Uterus (tissue), 4 donors: ENCODE results near the gene EFNA3. TPM values are rescaled to one million over a fixed set of nuclear protein-coding genes. Genes with fewer than 3 reads are reported as not detected.

Source experiments
- DNase-seq, 2 donors: peaks; one replicate each; pipeline ENCODE4 v3.0.0-alpha.2; 2019 to 2020
- H3K27ac ChIP-seq, 2 donors: fragments of 200-600 bp; sonication (generic); 1 replicate in 1 of 2; 2 replicates in 1 of 2; pipeline ENCODE4 v1.5.1; 2016 to 2018
- H3K27me3 ChIP-seq, 2 donors: fragments of 200-600 bp; sonication (generic); one replicate each; pipeline ENCODE4 v1.5.1; 2018 to 2019; ENCODE audit warnings: control low read depth in 1 of 2
- H3K36me3 ChIP-seq, 2 donors: fragments of 200-600 bp; sonication (generic); one replicate each; pipeline ENCODE4 v1.5.1; 2019; ENCODE audit warnings: control low read depth in 1 of 2
- H3K4me1 ChIP-seq, 2 donors: fragments of 200-600 bp; sonication (generic); one replicate each; pipeline ENCODE4 v1.5.1; 2018 to 2019; ENCODE audit warnings: control low read depth in 1 of 2
- H3K4me3 ChIP-seq, 2 donors: fragments of 200-600 bp; sonication (generic); 1 replicate in 1 of 2; 2 replicates in 1 of 2; pipeline ENCODE4 v1.5.1; 2018 to 2019; ENCODE audit warnings: mild to moderate bottlenecking in 1 of 2
- H3K9me3 ChIP-seq, 2 donors: fragments of 200-600 bp; sonication (generic); one replicate each; pipeline ENCODE4 v1.5.1; 2019; ENCODE audit warnings: control low read depth in 1 of 2
- CTCF ChIP-seq, 4 experiments: fragments of 200-600 bp in 2 of 4; fragments of 450-650 bp in 2 of 4; sonication (generic) in 2 of 4; IDR thresholded peaks; one replicate each; pipeline ENCODE4 v1.5.1; 2016 to 2019; ENCODE audit warnings: antibody characterized with exemption in 4 of 4, mild to moderate bottlenecking in 2 of 4, moderate library complexity in 1 of 4
- POLR2A ChIP-seq, 2 donors: fragments of 450-650 bp; IDR thresholded peaks; one replicate each; pipeline ENCODE4 v1.6.1; 2016; ENCODE audit warnings: antibody characterized with exemption in 2 of 2, mild to moderate bottlenecking in 1 of 2, moderate library complexity in 1 of 2
- intact Hi-C: fragments of 100-400 bp; cut with DNase I; formaldehyde crosslinking; loops from one replicate; pipeline ENCODE4 v1.15.1; 2023; ENCODE audit warnings: low total_unique reads
- total RNA-seq, 4 donors: library from RNA; depleted of rRNA in 3 of 4; stranded (reverse); fragments of >200 nt in 3 of 4; gene quantifications; one replicate each; pipeline versions ENCODE4 v1.1.0 to v1.2.4, GENCODE V29; 2014 to 2023
- donor health status: DM: yes; HTN: yes; CAD: no.

Gene EFNA3
- total RNA-seq, 4 donors from 2014 or later: 3.2 to 7.6 (median 3.3) TPM; not detected in 1

GRCh38 chr1:155092131-155092530 lies 13.5 kb downstream of the EFNA3 start:
- TF ChIP-seq CTCF (IDR thresholded peaks at IDR 0.05): no peak
- no peak for TF ChIP-seq POLR2A (IDR thresholded peaks at IDR 0.05)
- Histone ChIP-seq H3K9me3 (no peaks in the 10 kb centered on the region), H3K27ac (no peak overlapping the region), H3K4me1 (peaks cover 4 to 5% of the 10 kb centered on the region in 2 donors), H3K4me3 (no peak overlapping the region), H3K36me3 (no peaks in the 10 kb centered on the region), H3K27me3 (no peaks in the 10 kb centered on the region)
- intact Hi-C loops: loop anchor here (2.0 kb wide), 1 partner anchor 79 kb away; no protein-coding TSS in a partner anchor
- no peak for DNase-seq

GRCh38 chr1:155092641-155093040 lies 14.0 kb downstream of the EFNA3 start:
- no peak for DNase-seq
- no peak overlapping the region for H3K27ac ChIP-seq
- H3K4me3 ChIP-seq: no peak overlapping the region
- intact Hi-C loops: loop anchor here (2.0 kb wide), 1 partner anchor 78 kb away; no protein-coding TSS in a partner anchor
- H3K9me3 ChIP-seq: no peaks in the 10 kb centered on the region
- no peak for TF ChIP-seq POLR2A (IDR thresholded peaks at IDR 0.05)
- no peak for TF ChIP-seq CTCF (IDR thresholded peaks at IDR 0.05)
- H3K27me3 ChIP-seq: no peaks in the 10 kb centered on the region
- H3K36me3 ChIP-seq: no peaks in the 10 kb centered on the region
- peaks cover 4 to 5% of the 10 kb centered on the region in 2 donors for H3K4me1 ChIP-seq

GRCh38 chr1:155093911-155094621 lies 15.4 kb downstream of the EFNA3 start:
- H3K4me1 ChIP-seq: peaks cover 4 to 5% of the 10 kb centered on the region in 2 donors
- TF ChIP-seq POLR2A (IDR thresholded peaks at IDR 0.05) (no peak), CTCF (IDR thresholded peaks at IDR 0.05) (peak in 3 of 4 experiments; percentile 52 to 55 (median 55))
- H3K4me3 ChIP-seq: no peak overlapping the region
- DNase-seq: peak; percentile 54 to 72
- no peaks in the 10 kb centered on the region for H3K36me3 ChIP-seq
- no peaks in the 10 kb centered on the region for H3K27me3 ChIP-seq
- peak overlapping the region; percentile 64 to 76 for H3K27ac ChIP-seq
- H3K9me3 ChIP-seq: no peaks in the 10 kb centered on the region
- intact Hi-C loops: loop anchor here (2.0 kb wide), 1 partner anchor 77 kb away; no protein-coding TSS in a partner anchor

GRCh38 chr1:155094622-155094948 lies 15.9 kb downstream of the EFNA3 start:
- no peak for DNase-seq
- Histone ChIP-seq H3K36me3 (no peaks in the 10 kb centered on the region), H3K9me3 (no peaks in the 10 kb centered on the region), H3K4me1 (peaks cover 4 to 5% of the 10 kb centered on the region in 2 donors), H3K4me3 (no peak overlapping the region), H3K27me3 (no peaks in the 10 kb centered on the region), H3K27ac (peak overlapping the region; percentile 64 to 76)
- TF ChIP-seq CTCF (IDR thresholded peaks at IDR 0.05): no peak
- no peak for TF ChIP-seq POLR2A (IDR thresholded peaks at IDR 0.05)
- intact Hi-C loops: no loop called here

GRCh38 chr1:155099331-155099730 lies 20.7 kb downstream of the EFNA3 start:
- intact Hi-C loops: no loop called here
- no peak overlapping the region for H3K27ac ChIP-seq
- TF ChIP-seq CTCF (IDR thresholded peaks at IDR 0.05) (no peak), POLR2A (IDR thresholded peaks at IDR 0.05) (no peak)

More at GRCh38 chr1:155099331-155099730, 20.7 kb downstream of the EFNA3 start:
- Histone ChIP-seq H3K4me1 (peaks cover under 1 to 5% of the 10 kb centered on the region in 2 donors), H3K4me3 (no peak overlapping the region), H3K9me3 (no peaks in the 10 kb centered on the region), H3K27me3 (no peaks in the 10 kb centered on the region), H3K36me3 (no peaks in the 10 kb centered on the region)
- no peak for DNase-seq
